ENCODE measurements around the gene PPFIBP1.
A peak's percentile ranks its signal among the peaks of the same experiment; 100 is the strongest.

PPFIBP1 gene

DNA sequence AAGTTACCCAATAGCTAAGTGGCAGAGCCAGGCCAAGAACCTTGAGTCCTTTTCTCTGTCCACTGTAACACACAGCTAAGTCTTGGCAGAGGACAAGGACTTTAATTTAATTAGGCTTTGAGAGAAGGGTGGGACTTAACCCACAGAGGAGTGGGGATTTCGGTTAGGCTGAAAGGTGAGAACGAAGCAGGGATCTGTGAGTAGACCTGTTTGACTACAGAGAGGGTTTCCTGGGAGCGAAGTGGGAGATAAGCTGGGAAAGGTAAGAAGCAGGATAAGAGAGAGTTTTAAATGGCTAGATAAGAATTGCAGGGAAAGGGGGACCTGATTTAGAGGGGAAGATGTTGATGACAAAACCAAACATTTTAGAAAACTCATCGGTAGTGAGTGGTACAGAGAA, 2.0 kb upstream of the PPFIBP1 start:
- H3K27me3 Mint-ChIP-seq, result peaks cover 28% of the 10 kb centered on the region
- no peaks in the 10 kb centered on the region for H3K9me3 Mint-ChIP-seq
- no peak for DNase-seq
- CTCF ChIA-PET, result interaction anchor here (1.2 to 3.3 kb wide), 2 partner anchors 87 to 97 kb away, joined by 4 to 31 read pairs; no protein-coding TSS in a partner anchor
- H3K27ac Mint-ChIP-seq, result no peak overlapping the region
- no peaks in the 10 kb centered on the region for H3K36me3 Mint-ChIP-seq
- no peak overlapping the region for H3K4me3 Mint-ChIP-seq
- H3K4me1 Mint-ChIP-seq, result peaks cover 40% of the 10 kb centered on the region

DNA sequence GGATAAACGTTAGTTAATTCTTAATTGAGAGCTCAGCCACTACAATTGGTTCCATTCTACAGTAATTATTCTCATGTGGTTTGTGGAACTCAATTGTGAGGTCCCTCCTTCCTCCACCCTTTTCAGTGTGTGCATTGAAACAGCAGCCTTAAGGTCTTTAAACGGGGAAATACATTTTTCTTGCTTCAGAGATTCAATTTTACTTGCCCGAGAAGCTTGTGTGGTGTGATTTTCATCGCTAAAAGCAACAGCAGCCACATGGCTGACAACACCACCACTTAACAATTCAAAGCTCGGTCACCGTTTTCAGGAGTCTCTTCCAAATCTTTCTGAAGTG, 733 bp upstream of the PPFIBP1 start:
- Mint-ChIP-seq H3K27me3 (peaks cover 32% of the 10 kb centered on the region), H3K27ac (peak overlapping the region; percentile 90), H3K4me1 (peaks cover 40% of the 10 kb centered on the region), H3K4me3 (peak overlapping the region; percentile 94), H3K36me3 (no peaks in the 10 kb centered on the region), H3K9me3 (no peaks in the 10 kb centered on the region)
- CTCF ChIA-PET, result interaction anchor here (1.0 to 3.3 kb wide), 7 partner anchors 14 to 130 kb away, joined by 3 to 31 read pairs (median 5); no protein-coding TSS in a partner anchor
- no peak for DNase-seq

DNA sequence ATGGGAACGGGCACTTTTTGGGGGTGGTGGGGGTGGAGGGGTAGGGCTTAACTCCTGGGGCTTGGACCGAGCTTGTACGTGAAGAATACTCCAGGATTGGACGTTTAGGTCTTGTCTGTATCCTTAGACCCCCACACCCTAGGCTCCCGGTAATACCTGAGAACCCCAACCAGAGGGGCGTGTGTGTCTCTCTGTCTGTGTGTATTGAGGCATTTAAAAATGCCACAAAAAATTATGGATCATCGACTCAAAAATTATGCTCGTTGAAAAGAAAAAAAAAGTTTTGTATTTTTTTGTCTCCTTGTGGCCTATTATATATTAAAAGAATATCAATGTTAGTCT, 459 bp downstream of the PPFIBP1 start:
- CTCF ChIA-PET, result interaction anchor here (0.9 to 3.3 kb wide), 7 partner anchors 9 to 145 kb away, joined by 3 to 31 read pairs (median 4); no protein-coding TSS in a partner anchor
- peak overlapping the region; percentile 94 for H3K4me3 Mint-ChIP-seq
- no peaks in the 10 kb centered on the region for H3K9me3 Mint-ChIP-seq
- H3K4me1 Mint-ChIP-seq, result peaks cover 40% of the 10 kb centered on the region
- DNase-seq, result no peak
- H3K36me3 Mint-ChIP-seq, result no peaks in the 10 kb centered on the region
- no peak overlapping the region for H3K27ac Mint-ChIP-seq
- H3K27me3 Mint-ChIP-seq, result peaks cover 31% of the 10 kb centered on the region

DNA sequence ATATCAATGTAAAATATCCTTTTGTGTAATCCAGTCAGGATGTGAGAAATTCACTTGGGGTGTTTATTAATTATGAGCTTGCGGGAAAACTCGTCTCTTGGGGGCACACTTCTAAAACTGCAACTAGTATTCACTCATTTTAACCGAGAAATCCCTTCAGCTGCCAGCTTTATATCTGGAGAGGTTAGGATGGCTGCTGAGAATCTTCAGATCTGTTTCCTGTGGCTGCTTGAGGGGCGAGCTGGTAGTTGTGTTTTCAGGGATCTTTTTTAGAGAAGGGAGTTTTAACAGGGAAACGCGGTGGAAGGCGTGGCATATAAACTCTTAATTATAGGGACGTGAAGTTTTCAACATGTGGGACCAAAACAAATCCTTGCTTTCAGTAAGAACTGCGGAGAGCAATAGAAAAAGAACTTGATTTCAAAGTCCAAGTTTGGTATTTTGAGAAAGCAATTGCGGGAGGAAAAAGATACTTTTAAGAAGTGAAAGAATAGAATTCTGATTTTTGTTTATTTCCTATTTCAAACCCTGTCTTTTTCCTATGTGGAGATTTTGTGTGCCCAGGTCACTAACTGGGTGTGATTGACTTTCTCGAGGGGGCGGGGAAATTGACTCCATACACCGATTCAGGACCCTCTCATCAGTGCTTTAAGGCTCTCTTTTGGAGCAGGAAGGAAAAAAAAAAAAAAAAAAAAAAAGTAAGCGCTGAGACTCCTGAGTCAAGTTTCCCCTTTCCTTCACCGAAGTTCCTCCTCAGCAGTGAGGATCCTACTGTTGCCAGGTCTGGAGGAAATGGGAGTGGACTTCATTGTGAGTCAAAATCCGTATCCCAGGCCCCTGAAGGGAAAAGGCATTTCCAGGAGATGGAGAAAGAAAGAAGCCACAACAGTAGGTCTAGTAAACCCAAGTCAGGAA, 1.1 kb downstream of the PPFIBP1 start:
- Mint-ChIP-seq H3K4me3 (peak overlapping the region; percentile 94), H3K4me1 (peaks cover 40% of the 10 kb centered on the region), H3K27ac (no peak overlapping the region), H3K36me3 (no peaks in the 10 kb centered on the region), H3K9me3 (no peaks in the 10 kb centered on the region), H3K27me3 (peaks cover 27% of the 10 kb centered on the region)
- DNase-seq, result no peak
- CTCF ChIA-PET, result interaction anchor here (0.9 to 3.3 kb wide), 7 partner anchors 8 to 145 kb away, joined by 3 to 31 read pairs (median 4); no protein-coding TSS in a partner anchor

DNA sequence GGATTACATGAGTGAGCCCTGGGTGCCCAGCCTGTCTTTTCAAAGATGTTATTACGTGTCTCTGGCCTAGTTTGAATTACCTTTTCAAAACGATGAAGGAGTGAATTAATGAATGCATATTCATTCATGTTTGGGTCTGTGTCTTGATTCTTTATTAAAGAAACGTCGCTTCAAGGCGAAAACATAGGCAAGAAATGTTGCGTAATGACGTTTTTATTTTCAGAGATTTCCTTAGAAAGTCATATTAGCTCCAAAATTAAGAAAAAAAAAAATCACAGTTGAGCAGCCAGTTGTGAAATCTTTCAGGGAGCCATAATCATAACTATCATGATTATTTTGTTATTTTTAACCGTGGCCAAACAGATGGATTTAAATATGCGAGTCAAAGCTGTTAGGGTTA, 3.5 kb downstream of the PPFIBP1 start:
- CTCF ChIA-PET, result interaction anchor here (1.2 kb wide), 1 partner anchor 158 kb away, joined by 3 read pairs; no protein-coding TSS in a partner anchor
- H3K36me3 Mint-ChIP-seq, result no peaks in the 10 kb centered on the region

DNA sequence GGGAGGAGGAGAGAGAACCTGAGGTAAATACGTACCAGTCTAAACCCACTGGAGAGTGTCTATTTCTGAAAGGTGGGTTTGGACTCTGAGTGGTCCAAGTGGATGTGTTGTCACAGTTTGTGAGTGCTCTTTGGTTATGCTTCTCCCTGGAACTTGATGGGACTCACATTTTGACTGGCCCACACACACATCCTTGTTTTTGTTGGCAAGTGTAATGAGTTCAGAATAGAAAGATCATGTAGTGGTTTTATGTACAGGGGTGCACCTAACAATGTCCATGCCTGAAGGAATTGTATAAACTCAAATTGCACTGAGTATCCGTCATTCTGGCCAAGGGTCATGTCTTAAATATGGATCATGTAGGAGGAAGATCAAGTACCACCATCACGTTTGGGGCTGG, 4.8 kb downstream of the PPFIBP1 start:
- CTCF ChIA-PET, result no interaction called here
- no peaks in the 10 kb centered on the region for H3K36me3 Mint-ChIP-seq

More for the DNA sequence above, 3.5 kb downstream of the PPFIBP1 start:
- no peaks in the 10 kb centered on the region for H3K9me3 Mint-ChIP-seq
- H3K4me1 Mint-ChIP-seq, result peaks cover 28% of the 10 kb centered on the region
- H3K27ac Mint-ChIP-seq, result no peak overlapping the region
- no peak for DNase-seq
- H3K27me3 Mint-ChIP-seq, result peaks cover 24% of the 10 kb centered on the region
- no peak overlapping the region for H3K4me3 Mint-ChIP-seq

DNA sequence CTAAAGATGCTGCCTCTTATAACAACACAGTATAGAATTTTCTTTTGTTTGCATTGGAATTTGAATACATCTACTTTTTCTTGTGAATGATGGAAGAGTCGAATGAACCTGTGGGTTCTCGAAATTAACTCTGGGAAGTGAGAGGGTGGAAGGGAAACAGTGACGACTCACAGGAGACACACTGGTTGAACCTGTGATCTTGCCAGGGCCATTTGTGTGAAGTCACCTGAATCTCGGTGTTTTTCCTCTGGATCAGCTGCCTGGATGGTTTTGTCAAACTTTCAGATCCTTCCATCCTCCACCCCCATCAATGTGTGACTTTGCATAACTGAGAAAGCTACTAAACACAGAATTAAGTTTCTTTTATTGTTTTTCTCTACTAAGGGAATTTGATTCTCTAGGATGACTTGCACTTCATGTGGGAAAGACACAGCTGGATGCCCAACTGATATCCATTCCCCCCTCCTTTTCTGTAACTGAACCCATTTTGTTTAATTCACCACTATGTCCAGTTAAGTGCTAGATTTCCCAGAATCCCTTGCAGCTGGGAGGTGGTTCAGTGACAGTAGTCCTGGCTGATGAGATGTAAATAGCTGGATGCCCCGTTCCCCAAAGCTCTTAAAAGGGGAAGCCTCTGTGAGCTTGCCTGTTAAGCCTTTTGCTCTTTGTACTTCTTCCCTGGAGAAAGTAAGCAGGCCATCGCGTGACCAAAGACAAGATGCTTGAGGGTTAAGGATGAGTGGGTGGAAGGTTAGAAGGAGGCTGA, 6.3 kb downstream of the PPFIBP1 start:
- H3K27me3 Mint-ChIP-seq, result peaks cover 12% of the 10 kb centered on the region
- H3K4me1 Mint-ChIP-seq, result peaks cover 24% of the 10 kb centered on the region
- no peak for DNase-seq
- H3K9me3 Mint-ChIP-seq, result no peaks in the 10 kb centered on the region
- CTCF ChIA-PET, result interaction anchor here (0.6 to 0.9 kb wide), 2 partner anchors 10 to 25 kb away, joined by 3 read pairs; no protein-coding TSS in a partner anchor
- no peak overlapping the region for H3K27ac Mint-ChIP-seq
- no peak overlapping the region for H3K4me3 Mint-ChIP-seq
- H3K36me3 Mint-ChIP-seq, result no peaks in the 10 kb centered on the region

More for the DNA sequence above, 4.8 kb downstream of the PPFIBP1 start:
- H3K9me3 Mint-ChIP-seq, result no peaks in the 10 kb centered on the region
- H3K4me3 Mint-ChIP-seq, result no peak overlapping the region
- H3K27me3 Mint-ChIP-seq, result peaks cover 25% of the 10 kb centered on the region
- H3K4me1 Mint-ChIP-seq, result peaks cover 21% of the 10 kb centered on the region
- no peak overlapping the region for H3K27ac Mint-ChIP-seq
- DNase-seq, result no peak

DNA sequence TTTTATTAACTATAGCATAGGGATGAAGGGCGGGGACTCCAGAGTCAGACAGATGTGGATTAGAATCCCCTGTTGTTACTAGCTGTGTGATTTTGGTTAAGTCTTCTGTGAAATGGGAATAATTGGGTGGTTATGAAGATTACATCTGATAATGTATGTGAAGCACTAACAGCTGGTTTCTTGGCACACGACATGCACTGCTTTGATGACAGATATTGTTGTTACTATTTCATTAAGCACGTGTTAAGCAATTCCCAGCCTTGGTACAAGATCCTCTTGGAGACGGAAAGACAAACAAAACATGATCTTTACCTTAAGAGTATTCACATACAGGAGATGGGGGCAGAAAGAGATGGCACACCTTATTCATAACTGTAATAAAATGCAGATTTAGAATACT, 7.9 kb downstream of the PPFIBP1 start:
- Mint-ChIP-seq H3K4me1 (peaks cover 31% of the 10 kb centered on the region), H3K4me3 (no peak overlapping the region), H3K27me3 (peaks cover 7% of the 10 kb centered on the region), H3K27ac (no peak overlapping the region), H3K9me3 (no peaks in the 10 kb centered on the region), H3K36me3 (peaks cover 2% of the 10 kb centered on the region)
- CTCF ChIA-PET, result interaction anchor here (1.0 to 1.5 kb wide), 2 partner anchors 96 to 102 kb away, joined by 3 read pairs; no protein-coding TSS in a partner anchor
- no peak for DNase-seq

DNA sequence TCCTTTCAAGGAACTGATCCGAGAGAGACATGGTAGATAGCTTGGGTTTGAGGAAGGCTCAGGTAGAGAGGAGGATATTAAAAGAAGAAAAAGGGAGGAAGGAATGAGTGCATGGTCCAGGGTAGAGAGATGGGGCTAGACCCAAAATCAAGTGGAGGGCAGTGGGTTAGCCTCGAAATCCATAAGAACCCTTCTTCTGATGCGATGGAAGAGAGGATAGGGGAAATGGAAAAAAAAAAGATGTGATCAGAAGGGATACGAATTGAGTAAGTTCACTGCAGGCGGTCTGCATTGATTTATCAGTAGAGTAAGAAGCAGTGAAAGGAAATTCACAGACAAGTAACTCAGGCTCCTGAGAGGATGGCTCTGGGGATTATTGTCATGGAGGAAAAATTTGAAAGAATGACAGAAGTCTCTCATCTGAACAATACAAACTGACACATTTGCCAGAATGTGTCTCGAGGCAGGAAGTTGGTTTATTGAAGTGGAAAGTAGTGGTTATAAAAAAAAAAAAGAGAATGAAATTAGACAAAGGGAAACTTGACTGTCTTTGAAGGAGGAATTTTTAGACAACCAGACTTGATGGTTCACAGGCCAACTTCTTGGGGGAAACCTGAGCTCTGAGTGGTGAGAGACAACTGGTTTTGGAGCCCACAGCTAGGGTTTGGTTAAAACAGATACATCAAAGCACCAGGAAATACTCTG, 10.2 kb downstream of the PPFIBP1 start:
- Mint-ChIP-seq H3K27me3 (peaks cover 4% of the 10 kb centered on the region), H3K27ac (peak overlapping the region; percentile 65), H3K4me1 (peaks cover 31% of the 10 kb centered on the region), H3K9me3 (no peaks in the 10 kb centered on the region), H3K36me3 (peaks cover 2% of the 10 kb centered on the region), H3K4me3 (no peak overlapping the region)
- CTCF ChIA-PET, result interaction anchor here (0.6 to 1.4 kb wide), 4 partner anchors 10 to 99 kb away, joined by 3 to 5 read pairs (median 4); no protein-coding TSS in a partner anchor
- DNase-seq, result peak; percentile 44

DNA sequence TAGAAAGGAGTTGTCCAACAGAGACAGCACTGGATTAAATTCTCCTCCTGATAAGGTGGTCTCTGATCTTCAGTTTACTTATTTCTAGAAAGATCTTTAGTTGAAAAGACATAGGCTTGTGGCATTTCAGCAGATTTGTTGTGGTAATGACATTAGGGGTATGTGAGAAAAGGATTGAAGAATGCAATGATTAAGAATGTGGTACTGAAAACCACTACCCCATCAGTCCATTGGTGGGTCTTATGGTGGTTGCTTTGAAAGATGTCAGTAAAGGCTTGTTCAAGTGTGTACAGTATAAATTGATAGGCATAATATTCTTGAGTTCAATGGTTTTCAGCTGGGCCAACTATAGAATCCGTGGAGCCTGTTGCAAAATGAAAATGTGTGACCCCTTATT, 10.8 kb downstream of the PPFIBP1 start:
- Mint-ChIP-seq H3K4me3 (peak overlapping the region; percentile 16), H3K9me3 (no peaks in the 10 kb centered on the region), H3K27ac (peak overlapping the region; percentile 65), H3K4me1 (peaks cover 31% of the 10 kb centered on the region), H3K27me3 (peaks cover 4% of the 10 kb centered on the region), H3K36me3 (peaks cover 2% of the 10 kb centered on the region)
- CTCF ChIA-PET, result interaction anchor here (0.6 to 1.4 kb wide), 3 partner anchors 43 to 100 kb away, joined by 3 to 5 read pairs (median 4); no protein-coding TSS in a partner anchor
- no peak for DNase-seq

DNA sequence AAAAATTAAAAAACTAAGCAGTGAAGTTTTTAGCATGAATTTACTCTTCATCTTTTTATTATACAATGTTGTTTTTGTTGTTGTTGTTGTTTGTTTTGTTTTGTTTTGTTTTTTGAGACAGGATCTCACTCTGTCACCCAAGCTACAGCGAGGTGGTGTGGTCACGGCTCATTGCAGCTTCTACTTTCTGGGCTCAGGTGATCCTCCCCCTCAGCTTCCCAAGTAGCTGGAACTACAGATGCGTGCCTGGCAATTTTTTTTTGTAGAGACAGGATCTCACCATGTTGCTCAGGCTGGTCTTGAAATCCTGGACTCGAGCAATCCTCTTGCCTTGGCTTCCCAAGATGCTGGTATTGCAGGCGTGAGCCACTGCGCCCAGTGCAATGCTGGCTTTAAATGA, 11.3 kb downstream of the PPFIBP1 start:
- no peak overlapping the region for H3K4me3 Mint-ChIP-seq
- no peak overlapping the region for H3K27ac Mint-ChIP-seq

DNA sequence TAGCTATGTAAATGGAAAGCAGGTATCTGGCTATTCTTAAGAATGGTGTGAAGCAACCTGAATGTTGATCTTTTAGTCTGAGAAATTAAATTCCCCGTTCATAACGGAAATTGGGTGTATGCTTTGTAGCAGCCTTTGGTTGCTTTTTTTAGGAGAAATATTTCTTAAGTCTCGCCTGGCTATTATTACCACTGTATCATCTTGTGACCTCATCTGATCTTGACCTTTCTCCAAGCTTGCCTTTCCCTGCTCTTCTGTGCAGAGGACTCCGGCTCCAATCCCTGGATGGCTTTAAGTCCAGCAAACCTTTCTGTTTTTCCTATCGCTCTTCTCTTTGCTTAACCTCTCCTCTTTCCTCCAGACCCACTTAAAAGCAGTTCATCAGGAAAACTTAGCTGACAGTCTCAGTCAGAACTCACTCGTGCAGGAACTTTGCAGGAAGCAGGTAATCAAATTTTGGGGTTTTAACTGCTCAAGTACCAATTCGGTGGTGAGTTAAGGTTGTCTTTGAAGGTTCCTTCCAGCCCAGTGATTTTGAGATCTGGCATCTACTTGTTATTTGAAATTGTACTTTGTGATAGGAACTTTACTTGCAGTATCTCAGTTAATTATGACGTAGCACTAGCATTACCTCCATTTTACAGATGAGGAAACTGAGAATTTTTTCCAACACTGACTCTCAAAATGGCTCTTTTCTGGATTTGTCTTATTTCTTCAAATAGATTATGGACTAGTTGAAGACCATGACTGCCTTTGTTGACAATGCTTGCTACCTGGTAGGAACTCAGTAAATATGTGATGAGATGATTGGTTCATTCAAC, 14.1 kb downstream of the PPFIBP1 start:
- CTCF ChIA-PET, result no interaction called here
- Mint-ChIP-seq H3K9me3 (no peaks in the 10 kb centered on the region), H3K4me1 (peaks cover 31% of the 10 kb centered on the region), H3K36me3 (peaks cover 2% of the 10 kb centered on the region), H3K4me3 (no peak overlapping the region), H3K27ac (no peak overlapping the region), H3K27me3 (no peaks in the 10 kb centered on the region)
- no peak for DNase-seq

More for the DNA sequence above, 11.3 kb downstream of the PPFIBP1 start:
- H3K4me1 Mint-ChIP-seq, result peaks cover 31% of the 10 kb centered on the region
- CTCF ChIA-PET, result interaction anchor here (1.4 kb wide), 1 partner anchor 100 kb away, joined by 5 read pairs; no protein-coding TSS in a partner anchor
- DNase-seq, result no peak
- peaks cover 4% of the 10 kb centered on the region for H3K27me3 Mint-ChIP-seq
- no peaks in the 10 kb centered on the region for H3K9me3 Mint-ChIP-seq
- peaks cover 2% of the 10 kb centered on the region for H3K36me3 Mint-ChIP-seq

DNA sequence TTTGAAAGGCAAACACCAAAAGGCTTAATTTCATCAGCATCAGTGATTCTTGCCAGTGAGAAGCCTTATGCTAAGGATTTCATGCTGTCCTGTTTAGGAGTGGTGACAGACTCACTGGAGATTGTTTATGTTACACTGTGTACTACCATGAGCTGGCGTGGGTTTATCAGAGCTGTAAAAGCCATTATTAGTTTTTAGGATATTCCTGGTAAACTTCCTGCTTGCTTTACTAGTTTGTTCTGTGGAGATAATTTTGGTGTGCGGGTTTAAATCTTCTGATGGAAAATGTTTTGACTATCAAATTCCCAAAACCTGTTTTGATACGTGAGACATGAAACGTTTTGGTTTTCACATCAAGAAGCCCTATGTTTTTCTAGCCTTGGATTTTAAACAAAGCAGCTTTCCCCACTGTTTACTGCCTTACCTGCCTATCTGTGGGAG, 15.2 kb downstream of the PPFIBP1 start:
- Mint-ChIP-seq H3K4me1 (peaks cover 23% of the 10 kb centered on the region), H3K27ac (no peak overlapping the region), H3K36me3 (peaks cover 2% of the 10 kb centered on the region), H3K27me3 (no peaks in the 10 kb centered on the region), H3K9me3 (no peaks in the 10 kb centered on the region), H3K4me3 (no peak overlapping the region)
- DNase-seq, result no peak
- CTCF ChIA-PET, result no interaction called here

Measured in activated naive CD4-positive, alpha-beta T cell treated with anti-CD3 and anti-CD28 coated beads, Interleukin-2, amount 10 ng/mL, durations not matched to agents 7 days and 5 days (primary cell).